HPDE6-E6E7 (cell line): ENCODE data around the gene ZKSCAN8.
A peak's percentile ranks its signal among the peaks of the same experiment; 100 is the strongest.
"Not testable (repeated sequence)": the region's sequence is repeated elsewhere in the genome, so short reads cannot be mapped to it uniquely, and the experiment has no call there.

ENCODE experiments used
- DNase-seq: peaks from one replicate; pipeline ENCODE4 v3.0.0; 2011; ENCODE audit warnings: missing footprints; ENCODE audit errors: extremely low spot score

The ZKSCAN8 gene

DNA sequence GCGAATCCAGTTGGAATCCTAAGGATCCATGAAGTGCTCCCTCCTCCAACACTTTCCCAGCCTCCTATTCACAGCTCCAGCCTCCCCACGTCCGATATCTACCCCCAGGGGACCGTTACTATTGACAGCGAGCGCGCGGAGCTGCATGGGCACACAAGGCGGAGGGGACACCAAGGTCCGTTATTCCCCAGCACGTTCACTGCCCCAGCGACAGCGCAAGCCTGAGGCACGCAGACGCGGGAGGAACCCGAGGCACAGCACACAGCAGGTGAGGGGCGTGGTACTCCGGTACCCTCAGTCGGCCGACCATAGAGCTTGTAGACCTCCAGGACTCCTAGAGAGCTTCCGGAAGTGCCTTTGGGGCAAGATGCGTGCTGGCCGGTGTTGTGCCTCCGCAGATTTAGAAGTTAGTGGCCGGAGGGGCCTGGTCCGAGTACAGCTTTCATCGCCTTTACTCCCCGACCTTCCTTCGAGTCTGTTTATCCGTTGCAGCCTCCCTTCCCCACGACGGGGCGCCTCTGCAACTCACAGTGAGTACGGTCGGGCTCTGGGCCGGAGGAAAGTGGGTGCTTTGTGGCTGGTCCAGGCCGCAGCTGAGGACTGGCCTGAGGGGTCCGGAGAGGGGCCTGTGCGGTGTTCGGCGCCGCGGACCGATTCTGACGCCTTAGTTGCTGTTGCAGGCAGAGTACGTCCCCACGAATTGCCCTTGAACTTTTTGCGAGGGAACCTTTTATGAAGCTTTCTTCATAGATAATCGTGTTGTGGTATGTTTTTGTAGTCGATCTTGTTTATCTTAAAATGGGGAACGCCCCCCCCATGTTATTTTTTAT, at the start of gene ZKSCAN8:
Gene ZKSCAN8 (plus strand): TSS at position 384 of the 830 bp plus-strand sequence. CDS start 6,525 bp downstream, outside the sequence.
- peak; percentile 79 for DNase-seq

DNA sequence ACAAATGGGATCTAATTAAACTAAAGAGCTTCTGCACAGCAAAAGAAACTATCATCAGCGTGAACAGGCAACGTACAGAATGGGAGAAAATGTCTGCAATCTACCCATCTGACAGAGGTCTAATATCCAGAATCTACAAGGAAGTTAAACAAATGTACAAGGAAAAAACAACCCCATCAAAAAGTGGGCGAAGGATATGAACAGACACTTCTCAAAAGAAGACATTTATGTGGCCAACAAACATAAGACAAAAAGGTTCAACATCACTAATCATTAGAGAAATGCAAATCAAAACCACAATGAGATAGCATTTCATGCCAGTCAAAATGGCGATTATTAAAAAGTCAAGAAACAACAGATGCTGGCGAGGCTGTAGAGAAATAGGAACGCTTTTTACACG, 39.5 kb upstream of the ZKSCAN8 start:
- DNase-seq: not testable (repeated sequence)

DNA sequence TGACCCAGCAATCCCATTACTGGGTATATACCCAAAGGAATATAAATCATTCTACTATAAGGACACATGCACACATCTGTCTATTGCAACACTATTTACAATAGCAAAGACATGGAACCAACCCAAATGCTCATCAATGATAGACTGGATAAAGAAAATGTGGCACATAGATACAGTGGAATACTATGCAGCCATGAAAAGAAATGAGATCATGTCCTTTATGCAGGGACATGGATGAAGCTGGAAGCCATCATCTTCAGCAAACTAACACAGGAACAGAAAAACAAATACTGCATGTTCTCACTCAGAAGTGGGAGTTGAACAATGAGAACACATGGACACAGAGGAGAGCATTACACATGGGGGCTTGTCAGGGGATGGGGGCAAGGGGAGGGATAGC, 39.0 kb upstream of the ZKSCAN8 start:
- not testable (repeated sequence) for DNase-seq

DNA sequence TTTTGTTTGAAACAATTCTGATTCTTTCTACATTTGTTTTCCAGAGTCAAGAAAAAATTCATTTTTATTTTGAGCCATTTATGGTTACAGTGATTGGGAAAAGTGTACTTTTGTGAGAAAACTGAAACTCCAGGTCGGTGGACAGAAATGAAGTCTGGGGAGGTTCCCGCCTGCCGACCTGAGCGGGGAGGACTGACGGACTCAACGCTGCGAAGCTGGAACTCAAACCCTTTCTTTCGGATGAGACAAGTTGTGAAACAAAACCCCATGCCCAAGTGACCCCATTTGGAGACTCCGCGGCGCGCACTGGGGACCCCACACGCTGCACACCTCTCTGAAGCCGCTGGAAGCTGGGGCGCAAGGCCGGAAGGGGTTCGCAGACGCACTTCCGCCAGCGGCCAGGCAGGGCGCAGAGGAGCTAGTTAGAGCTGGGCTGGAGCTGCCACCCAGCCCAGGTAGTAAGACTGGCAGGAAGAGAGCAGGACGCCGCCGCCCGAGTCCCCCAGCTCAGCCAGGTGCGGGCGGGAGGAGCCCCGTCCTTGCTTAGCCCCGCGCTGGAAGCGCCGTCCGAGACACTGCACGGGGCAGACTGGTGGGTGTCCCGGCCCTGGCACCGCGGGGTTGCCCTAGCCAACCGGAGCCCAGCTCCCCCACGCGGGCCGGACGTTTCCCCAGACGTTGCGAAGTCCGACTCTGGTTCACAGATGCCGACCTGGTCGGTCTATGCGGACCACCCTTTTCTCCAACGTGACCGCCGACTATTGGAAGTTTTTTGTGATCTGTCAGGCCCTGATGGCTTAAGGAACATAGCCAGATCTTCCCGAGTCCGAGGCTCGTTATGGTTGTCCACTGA, 37.1 kb upstream of the ZKSCAN8 start:
- peak; percentile 91 for DNase-seq

DNA sequence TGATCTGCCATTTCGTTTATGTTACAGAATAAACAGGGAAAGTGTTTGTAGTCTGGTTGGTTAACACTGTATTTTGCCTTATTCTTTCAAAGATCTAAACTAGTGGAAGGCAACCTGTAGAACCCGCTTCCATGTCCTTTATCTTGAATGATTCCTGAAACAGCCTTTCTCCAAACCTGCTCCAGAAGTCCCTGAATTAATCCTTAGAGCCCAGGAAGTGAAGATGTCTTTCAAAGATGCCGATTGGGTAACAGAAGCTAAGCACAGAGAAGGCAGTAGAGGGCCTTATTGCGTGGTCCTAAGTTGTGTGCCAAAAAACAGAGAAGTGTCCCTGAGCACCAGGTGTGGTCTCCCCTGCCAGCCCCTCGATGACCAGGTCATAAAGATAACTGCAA, 36.4 kb upstream of the ZKSCAN8 start:
- DNase-seq: no peak

DNA sequence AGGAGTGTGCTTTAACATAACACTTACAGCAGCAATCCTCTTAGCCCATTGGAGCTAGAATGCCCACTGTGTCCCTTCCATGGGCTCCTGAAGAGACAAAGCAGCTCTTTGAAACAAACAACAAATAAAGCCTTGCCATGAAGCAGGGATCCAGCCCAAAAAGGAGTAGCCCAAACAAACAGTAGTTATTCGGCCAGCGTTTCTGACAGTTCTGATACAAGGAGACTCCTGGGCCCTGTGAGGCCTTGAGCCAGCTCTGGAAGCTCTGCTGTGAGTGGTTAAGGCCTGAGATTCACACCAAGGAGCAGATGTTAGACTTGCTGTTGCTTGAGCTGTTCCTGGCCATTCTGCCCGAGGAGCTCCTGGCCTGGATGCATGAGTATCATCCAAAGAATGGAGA, 34.2 kb upstream of the ZKSCAN8 start:
- no peak for DNase-seq

DNA sequence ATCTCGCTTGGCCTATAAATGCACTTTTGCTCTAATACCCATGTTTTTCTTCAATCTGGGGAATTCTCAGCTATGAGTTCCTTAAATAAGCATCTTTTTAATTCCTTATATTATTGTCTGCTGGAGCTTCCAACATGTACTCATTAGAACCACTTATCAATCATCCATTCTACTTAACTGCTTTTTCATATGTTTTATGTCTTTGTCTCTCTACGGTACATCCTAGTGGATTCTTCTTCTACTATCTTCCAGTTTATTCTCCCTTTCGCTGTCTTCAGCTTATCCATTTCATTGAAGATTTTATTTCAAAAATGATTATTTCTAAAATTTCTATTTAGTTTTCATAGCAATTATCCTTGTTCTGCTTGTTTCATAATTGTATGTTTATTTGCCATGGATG, 29.7 kb upstream of the ZKSCAN8 start:
- DNase-seq: no peak

DNA sequence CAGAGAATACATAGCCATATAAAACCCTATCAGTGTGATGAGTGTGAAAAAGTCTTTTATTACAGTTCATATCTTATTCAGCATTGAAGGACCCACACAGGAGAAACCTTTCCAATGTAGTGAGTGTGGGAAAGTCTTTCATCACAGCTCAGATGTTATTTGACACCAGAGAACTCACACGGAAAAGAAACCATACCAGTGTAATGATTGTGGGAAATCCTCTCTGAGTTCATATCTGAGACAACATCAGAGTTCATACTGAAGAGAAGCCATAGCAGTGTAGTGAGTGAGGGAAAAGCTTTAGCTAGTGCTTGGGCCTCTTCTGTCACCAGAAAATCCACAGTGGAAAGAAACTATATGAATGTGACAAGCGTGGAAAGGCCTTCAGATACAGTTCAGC, 25.9 kb upstream of the ZKSCAN8 start:
- no peak for DNase-seq

DNA sequence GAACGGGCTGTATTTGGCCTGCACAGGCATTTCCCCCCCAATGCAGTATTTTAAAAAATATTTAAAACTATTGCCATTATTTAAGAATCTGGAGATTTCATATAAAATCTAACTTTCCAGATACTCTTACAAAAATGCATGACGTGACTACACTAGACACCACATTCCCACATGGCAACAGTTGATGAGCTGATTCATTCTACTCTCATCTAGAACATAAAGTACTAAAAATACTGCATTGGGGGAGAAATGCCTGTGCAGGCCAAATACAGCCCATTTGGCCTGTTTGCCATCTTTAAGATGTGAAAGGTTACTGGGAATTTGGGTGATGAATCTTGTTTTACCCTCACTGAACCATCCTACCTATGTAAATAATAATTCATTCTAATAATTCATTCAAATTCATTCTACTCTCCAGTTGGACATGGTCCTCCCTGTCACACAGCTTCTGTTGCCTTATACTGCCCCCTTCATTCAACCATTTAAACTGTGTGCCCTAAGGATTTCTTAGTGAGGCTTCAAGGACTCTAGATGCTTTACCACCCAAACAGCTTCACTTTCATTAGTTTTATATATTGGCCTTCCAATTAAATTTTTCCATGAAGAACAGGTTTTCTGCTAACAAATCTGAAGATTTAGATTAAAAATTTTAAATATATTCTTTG, 24.2 kb upstream of the ZKSCAN8 start:
- no peak for DNase-seq

DNA sequence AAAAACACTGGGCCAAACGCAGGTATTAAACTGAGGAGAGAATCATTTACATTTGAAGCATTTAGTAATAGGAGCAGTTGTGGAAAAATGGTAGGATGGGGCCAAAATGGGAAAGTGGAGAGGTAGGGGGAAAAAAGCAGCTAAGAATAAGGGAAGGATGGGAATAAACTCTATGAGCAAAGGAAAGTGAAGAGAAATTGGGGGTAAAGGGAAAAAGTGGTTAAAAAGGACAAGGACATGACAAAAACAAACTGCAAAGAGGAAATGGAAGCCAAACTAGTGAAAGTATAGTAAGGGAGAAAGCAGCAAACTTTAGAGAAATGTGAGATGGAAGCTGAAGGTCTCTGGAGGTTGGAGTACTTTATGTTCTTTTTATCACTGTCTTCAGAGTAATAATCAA, 23.5 kb upstream of the ZKSCAN8 start:
- DNase-seq: no peak

DNA sequence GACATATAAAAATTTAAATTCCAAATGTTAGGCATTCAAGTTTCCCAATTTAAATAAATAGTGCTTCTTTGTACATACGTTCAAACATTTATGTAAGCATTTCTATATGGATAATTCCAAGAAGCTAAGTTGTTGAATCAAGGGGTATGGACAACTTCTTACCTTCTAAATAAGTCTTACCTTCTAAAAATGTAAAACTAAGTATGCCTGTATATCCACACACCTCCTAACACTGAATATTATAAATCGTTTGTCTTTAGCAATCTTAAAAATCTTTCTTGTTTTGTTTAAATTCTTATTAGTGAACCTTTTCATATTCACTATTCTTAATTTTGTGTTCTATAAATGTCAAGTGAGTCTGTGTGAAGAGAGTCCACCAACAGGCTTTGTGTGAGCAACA, 19.8 kb upstream of the ZKSCAN8 start:
- no peak for DNase-seq

DNA sequence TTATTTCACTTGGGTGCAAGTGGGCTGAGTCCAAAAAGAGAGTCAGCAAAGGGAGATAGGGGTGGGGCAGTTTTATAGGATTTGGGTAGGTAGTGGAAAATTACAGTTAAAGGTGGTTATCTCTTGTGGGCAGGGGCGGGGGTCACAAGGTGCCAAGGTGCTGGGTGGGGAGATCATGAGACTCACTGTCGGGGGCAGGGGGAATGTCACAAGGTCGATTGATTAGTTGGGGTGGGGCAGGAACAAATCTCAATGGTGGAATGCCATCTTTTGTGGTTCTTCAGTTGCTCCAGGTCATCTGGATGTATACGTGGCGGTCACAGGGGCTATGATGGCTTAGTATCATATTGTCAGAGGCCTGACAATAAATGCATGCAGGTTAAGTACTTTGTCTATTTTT, 19.4 kb upstream of the ZKSCAN8 start:
- DNase-seq: not testable (repeated sequence)

DNA sequence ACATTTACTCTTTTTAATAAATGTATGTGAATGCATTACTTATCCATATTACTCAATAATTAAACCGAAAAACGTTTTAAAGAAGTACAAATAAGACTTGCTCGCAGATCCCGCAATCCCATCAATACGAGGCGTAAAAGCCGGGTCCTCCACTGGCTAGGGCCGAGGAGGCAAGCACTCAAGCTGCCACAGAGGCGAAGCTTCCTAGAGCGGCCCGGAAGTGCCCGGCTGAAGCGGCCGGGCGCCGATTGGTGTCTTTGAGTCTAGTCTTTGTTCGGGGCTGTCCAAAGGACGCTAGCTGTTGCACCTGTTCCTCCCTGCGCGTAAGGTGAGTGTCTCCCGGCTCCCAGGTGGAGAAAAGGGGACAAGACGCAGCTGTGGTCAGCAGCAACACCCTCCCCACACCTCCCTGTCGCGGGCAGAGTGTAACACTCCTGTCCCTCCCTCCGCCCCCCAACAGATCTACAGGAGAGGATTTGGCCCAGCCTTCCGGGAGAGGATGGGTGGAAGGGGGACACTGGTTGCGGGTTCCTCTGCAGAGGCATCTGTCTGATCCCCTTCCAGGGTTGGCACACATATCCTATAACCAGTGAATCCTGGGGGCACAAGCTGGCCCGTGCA, 17.2 kb upstream of the ZKSCAN8 start, which contains the start of gene ZSCAN16:
Gene ZSCAN16 (plus strand): TSS at position 260 of the 621 bp plus-strand sequence. CDS start 835 bp downstream, outside the sequence.
- DNase-seq: peak; percentile 82

DNA sequence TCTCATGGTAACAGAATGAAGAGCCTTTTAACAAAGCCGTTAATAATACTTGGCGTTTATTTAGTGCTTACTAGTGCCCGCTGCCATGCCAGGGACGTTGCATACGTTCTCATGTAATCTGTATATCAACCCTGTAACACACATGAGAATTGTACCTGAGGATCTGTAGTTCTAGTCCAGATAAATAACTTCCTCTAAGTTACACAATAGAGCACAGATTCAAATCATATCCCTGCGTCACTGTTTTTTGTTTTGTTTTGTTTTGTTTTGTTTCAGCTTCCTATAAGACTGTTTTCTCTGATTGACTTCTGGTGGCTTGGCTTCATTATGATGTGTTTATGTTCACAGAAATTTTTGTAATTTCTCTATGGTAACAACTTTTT, 16.7 kb upstream of the ZKSCAN8 start:
- no peak for DNase-seq

DNA sequence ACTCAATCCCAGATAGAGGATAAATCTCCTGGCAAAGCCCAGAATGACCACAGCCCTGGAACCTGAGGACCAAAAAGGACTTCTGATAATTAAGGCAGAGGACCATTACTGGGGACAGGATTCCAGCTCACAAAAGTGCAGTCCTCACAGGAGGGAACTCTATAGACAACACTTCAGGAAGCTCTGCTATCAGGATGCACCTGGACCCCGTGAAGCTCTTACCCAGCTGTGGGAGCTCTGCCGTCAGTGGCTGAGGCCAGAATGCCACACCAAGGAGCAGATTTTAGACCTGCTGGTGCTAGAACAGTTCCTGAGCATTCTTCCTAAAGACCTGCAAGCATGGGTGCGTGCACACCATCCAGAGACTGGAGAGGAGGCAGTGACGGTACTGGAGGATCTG, 16.3 kb upstream of the ZKSCAN8 start:
- no peak for DNase-seq

DNA sequence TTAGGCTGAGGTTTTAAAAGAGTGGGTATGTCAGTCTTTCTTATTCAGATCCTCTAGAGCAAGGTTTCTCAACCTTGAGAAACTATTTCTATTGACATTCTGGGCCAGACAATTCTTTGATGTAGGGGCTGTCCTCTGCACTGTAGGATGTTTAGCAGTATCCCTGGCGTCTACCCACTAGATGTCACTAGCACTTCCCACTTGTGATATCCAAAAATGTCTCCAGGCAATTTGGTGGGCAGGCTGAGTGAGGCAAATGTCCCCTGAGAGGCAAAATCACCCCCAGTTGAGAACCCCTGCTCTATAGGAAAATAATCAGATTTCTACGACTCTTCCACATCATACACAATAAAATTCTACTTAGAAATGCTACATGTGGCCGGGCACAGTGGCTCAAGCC, 7.7 kb upstream of the ZKSCAN8 start:
- no peak for DNase-seq

DNA sequence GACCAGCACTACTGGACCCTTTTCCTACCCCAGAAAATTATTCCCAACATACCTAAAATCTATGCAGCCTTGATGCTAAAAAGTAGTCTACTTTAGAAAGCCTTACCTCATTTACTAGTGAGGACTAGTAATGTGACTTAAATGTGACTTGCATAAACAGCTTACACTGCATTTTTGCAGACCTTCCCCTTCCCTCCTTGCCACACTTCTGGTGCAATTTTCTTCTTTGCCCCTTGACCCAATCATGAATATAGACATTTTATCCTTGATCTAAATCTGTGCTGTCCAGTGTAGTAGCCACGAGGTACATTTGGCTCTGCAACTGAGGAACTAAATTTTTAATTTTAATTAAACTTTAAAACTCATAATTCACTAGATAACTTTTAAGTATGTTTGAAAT, 7.0 kb upstream of the ZKSCAN8 start:
- no peak for DNase-seq

DNA sequence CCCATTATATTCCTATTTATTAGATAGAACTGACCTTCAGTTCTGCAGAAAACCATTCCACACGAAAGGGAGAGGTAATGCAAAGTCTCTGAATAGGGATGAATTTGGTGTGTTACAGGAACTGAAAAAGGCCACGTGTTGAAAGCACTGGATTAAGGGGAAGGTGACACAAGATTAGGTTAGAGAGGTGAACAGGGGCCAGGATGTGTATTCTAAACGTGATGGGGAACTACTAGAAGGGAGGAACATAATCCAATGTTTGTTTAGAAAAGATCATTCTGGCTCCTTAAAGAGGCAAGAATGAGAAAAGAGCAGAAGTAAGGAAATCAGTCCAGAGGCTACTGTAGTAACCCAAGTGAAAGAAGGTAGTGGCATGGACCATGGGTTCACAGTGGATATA, 6.3 kb upstream of the ZKSCAN8 start:
- no peak for DNase-seq

DNA sequence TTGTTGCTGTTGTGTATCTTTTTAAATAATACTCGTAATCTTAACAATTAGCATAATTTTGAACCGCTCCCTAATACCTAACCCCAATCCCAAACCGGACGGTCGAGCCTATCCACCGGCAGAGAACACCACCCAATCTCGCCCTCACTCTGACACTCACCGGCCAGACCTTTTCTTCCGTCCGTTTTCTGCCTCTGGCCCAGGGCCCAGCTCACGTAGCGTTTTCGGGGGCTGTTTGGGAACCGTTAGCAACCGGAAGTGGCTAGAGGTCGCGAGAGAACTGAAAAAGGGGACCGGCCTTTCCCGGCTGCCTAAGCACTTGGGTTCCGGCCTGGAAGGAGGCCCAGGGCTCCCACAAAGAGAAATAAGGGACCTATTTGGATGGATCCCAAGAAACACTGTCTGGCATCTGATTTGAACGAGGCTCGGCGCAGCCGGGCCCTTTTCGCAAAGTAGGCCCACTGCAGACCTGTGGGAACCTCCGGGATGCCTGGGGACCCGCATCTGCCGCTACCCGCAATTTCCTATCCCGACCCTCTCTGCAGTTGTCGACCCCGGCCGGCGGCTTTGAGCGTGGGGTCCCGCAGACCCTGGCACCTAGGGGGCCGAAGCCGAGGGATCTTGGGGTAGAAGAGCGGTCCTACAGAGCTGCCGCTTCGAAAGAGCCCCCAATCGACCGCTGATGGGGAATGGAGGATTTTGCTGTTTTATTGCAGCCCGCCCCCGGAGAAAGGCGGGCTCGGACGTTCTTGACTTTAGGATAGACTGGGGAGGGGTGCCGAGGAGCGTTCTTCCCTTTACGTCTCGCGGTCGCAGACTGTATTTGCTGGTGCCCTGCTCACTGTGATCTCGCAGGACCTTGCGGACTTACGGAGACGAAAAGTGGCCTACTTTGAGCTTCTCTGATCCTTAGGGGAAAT, 4.8 kb upstream of the ZKSCAN8 start:
- DNase-seq: peak; percentile 71

DNA sequence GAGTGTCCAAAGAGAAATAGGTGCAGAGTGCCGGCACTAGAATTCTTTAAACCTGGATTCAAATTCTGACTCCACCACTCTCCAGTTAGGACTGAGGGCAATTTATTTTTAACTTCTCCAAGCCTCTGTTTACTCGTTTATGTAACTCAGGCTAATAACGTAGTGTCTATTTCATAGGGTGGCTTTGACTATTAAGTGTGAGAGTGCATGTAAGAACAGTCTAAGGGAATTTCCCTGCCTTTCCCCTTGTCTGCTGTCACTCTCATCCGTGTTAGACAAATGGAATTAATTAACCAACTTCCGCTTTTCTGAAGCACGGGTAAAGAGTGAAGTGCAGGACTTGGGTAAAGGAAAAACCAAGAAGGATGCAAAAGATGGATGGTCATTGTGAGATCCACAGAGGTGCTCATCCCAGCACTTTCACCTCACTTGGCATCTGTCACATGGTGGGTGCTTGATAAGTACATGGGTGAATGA, 4.1 kb upstream of the ZKSCAN8 start:
- no peak for DNase-seq
